GM19239 (cell line): Measurements from ENCODE around the gene SERPINB5.
"Not testable (repeated sequence)": the region's sequence is repeated elsewhere in the genome, so short reads cannot be mapped to it uniquely, and the experiment has no call there.

Source experiments
- DNase-seq: peaks from one replicate; pipeline ENCODE4 v3.0.0; 2011; ENCODE audit warnings: low spot score; ENCODE audit not compliant: insufficient read length
- FAIRE-seq: peaks from 2 replicates; lab custom pipeline; 2011; peaks lifted over from hg19 to GRCh38; lab: Jason Lieb, UNC

The SERPINB5 gene

GRCh38 chr18:63476668-63477067, at the start of gene SERPINB5:
Gene SERPINB5 (plus strand): TSS chr18:63476958. CDS start chr18:63484429, 7,471 bp downstream.
- FAIRE-seq (no peak), DNase-seq (no peak)

DNA sequence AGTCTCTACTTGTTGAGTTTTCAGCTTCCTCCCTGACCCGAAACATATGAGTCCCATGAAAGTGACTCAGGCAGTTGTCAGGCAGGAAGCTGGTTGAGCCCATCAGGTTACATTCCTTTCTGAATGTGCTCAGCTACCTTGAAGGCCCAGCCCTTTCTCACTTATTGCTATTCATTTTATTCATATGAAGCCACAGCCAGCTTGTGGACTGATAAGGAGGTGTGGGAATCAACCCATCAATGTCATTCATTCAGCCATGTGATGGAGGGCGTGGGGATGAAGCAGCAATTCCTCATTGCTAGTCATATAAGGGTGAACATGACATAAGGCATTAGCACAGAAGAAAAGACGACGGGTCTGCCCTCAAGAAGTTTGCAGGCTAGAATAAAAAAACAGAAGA, 49.2 kb upstream of the SERPINB5 start:
- DNase-seq (no peak), FAIRE-seq (no peak)

GRCh38 chr18:63430526-63430925, 46.2 kb upstream of the SERPINB5 start:
- DNase-seq = no peak
- no peak for FAIRE-seq

DNA sequence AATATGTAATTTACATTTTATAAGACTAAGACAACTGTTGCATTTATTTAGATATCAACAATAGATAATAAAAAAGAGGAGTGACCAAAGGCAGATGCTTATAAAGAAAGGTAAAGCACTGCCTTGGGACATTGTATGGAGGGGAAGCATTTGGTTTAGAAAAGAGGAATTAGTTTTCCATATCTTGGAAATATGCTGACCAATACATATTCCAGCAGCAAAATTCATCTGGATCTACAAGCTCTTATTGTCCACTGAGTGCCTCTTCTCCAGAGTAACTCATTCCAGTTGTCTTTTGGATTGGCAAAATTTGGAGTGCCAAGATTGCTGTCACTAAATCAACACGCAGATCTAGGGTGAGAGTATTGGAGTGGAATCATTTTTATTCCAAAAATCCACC, 45.6 kb upstream of the SERPINB5 start:
- no peak for FAIRE-seq
- DNase-seq = no peak

DNA sequence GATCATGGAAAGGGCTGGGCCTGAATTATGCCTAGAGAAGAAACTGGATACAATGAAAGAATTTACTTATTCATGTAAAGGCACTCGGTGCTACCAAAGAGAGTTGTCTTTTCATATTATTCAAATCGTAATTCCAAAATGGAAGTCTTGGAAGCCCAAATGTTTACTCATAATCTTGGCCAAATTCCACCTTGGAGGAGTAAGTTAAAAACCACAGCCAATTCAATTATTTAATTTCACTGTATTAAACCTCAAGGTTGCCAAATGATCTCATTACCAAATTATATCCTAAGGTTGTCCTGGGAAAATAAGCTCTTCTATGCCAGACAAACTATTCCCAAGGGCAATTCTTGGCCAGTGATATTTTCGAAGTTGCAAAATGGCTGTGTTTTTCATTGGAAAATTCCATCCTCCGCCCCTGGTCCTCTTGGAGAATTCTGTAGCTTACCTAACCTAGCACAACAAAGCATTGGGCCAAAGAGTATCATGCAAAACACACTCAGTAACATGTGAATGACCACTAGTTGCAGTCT, 43.4 kb upstream of the SERPINB5 start:
- DNase-seq = no peak
- no peak for FAIRE-seq

- no peak for FAIRE-seq
Measured at GRCh38 chr18:63438181-63438580, 38.6 kb upstream of the SERPINB5 start.

DNA sequence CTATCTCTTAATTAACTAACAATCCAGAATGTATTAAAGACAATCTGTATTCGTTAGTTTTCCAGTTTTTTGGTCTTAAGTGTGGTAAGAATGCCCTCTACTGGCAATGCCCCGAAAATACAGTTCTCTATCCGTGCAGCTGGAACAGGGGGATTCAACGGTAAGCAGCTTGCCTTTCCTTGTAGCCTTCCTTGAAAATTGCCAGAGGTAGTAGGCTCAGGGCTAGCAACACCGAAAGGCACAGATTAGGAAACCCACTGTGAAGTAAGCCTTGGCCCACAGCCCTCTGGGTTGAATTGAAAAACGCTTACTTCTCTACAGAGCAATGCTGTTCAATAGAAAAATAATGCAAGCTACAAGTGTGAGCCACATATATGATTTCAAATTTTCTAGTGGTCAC, 37.4 kb upstream of the SERPINB5 start:
- peak; percentile 28 for DNase-seq
- peak; percentile 83 for FAIRE-seq

More at GRCh38 chr18:63438181-63438580, 38.6 kb upstream of the SERPINB5 start:
- DNase-seq = no peak

DNA sequence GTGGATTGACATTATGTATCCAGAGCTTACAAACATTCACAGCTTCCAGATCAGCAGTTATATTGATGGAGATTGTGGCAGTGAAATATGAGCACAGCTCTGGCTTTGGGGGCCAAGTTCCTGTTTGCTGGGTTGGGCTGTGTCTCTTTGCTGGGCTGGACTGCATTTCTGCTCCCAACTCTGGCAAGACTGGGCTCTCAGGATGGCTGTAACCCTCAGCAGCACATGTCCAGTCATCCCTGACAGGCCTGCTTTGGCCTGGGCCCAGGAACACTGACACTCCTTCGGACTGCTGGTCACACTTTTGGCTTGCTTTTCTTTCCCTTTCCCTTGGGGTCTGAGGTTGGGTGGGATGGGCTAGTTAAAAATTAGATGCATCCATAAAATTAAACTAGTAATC, 36.5 kb upstream of the SERPINB5 start:
- FAIRE-seq (no peak), DNase-seq (no peak)

GRCh38 chr18:63440881-63441280, 35.9 kb upstream of the SERPINB5 start:
- no peak for FAIRE-seq
- no peak for DNase-seq

- DNase-seq (no peak), FAIRE-seq (no peak)
Measured at GRCh38 chr18:63443829-63444228, 32.9 kb upstream of the SERPINB5 start.

GRCh38 chr18:63444580-63444979, 32.2 kb upstream of the SERPINB5 start:
- FAIRE-seq = no peak
- DNase-seq = no peak

DNA sequence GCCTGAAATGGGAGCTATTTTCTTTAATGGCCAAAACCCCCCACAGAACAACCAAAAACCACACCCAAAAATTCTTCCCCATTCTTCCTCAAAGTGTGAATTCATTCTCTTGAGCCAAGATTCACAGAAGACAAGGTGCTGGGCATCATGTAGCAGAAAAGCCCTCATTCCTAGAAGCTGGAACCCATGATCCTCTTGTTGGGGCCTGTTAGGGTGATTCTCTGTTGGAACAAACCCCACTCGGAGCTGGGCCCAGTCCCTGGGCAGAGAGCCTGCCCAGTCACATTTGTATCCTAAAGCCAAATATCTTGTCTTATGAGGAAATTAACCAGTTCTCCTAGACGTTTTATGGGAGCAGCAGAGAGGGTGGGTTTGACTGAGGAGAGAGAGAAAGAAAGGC, 31.7 kb upstream of the SERPINB5 start:
- DNase-seq (no peak), FAIRE-seq (no peak)

- FAIRE-seq (no peak), DNase-seq (no peak)
Measured at GRCh38 chr18:63446266-63446665, 30.5 kb upstream of the SERPINB5 start.

GRCh38 chr18:63447066-63447465, 29.7 kb upstream of the SERPINB5 start:
- DNase-seq (no peak), FAIRE-seq (no peak)

- FAIRE-seq (no peak), DNase-seq (no peak)
Measured at GRCh38 chr18:63449426-63449825, 27.3 kb upstream of the SERPINB5 start.

GRCh38 chr18:63451799-63452660, 24.7 kb upstream of the SERPINB5 start:
- FAIRE-seq = no peak

GRCh38 chr18:63452751-63453150, 24.0 kb upstream of the SERPINB5 start:
- DNase-seq, FAIRE-seq: not testable (repeated sequence)

More at GRCh38 chr18:63451799-63452660, 24.7 kb upstream of the SERPINB5 start:
- no peak for DNase-seq

- no peak for FAIRE-seq
Measured at GRCh38 chr18:63454497-63454896, 22.3 kb upstream of the SERPINB5 start.

DNA sequence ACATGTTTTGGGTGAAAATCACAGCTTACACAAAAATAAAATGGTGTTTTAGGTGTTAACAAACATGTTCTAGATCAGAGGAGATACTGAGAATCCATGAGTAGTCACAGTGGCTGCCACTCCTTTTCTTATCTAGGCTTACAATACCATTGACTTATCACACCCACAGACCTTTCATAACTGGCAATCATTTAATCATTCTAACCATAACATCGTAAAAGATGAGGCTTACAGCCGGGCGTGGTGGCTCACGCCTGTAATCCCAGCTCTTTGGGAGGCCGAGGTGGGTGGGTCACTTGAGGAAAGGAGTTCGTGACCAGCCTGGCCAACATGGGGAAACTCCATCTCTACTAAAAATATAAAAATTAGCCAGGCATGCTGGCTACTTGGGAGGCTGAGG, 18.8 kb upstream of the SERPINB5 start:
- FAIRE-seq (no peak), DNase-seq (no peak)

More at GRCh38 chr18:63454497-63454896, 22.3 kb upstream of the SERPINB5 start:
- no peak for DNase-seq

GRCh38 chr18:63460414-63460813, 16.3 kb upstream of the SERPINB5 start:
- DNase-seq (no peak), FAIRE-seq (no peak)

- no peak for DNase-seq
- no peak for FAIRE-seq
Measured at GRCh38 chr18:63464434-63464833, 12.3 kb upstream of the SERPINB5 start.

DNA sequence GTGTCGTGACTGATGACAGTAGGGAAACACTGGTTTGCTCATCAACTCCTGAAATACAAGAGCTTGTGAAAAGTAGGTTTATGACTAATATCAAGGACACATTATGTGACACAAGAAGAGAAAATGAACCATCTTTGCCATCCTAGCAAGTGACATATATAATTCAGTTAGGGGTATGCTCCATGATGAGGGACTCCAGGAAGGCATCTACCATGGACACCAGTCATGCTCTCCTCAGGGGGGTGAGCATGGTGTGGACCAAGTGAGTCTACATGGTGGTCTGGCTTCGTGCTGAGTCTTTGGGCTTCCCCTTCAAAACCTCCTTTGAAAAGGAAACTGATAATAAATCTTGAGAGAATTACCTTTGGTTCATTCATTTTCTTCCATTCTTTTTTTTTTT, 11.7 kb upstream of the SERPINB5 start:
- DNase-seq = no peak
- no peak for FAIRE-seq
